Colonic mucosa (tissue), 4 donors: ENCODE measurements around the gene DUSP15. TPM values are rescaled to one million over a fixed set of nuclear protein-coding genes. Genes with fewer than 3 reads are reported as not detected.
"Not testable (repeated sequence)": the region's sequence is repeated elsewhere in the genome, so short reads cannot be mapped to it uniquely, and the experiment has no call there.

ENCODE experiments used
- DNase-seq: peaks from one replicate; pipeline ENCODE4 v3.0.0-alpha.2; 2020
- H3K27ac ChIP-seq: fragments of 200-600 bp; one replicate; pipeline ENCODE4 v1.8.0; 2021
- H3K27me3 ChIP-seq: fragments of 200-600 bp; one replicate; pipeline ENCODE4 v1.8.0; 2021
- H3K36me3 ChIP-seq: fragments of 200-600 bp; one replicate; pipeline ENCODE4 v1.8.0; 2021
- H3K4me1 ChIP-seq: fragments of 200-600 bp; one replicate; pipeline ENCODE4 v1.8.0; 2021; ENCODE audit warnings: mild to moderate bottlenecking
- H3K4me3 ChIP-seq: fragments of 200-600 bp; one replicate; pipeline ENCODE4 v1.8.0; 2021
- H3K9ac ChIP-seq, 2 donors: one replicate each; pipeline ENCODE4 v1.7.0; 2013; ENCODE audit warnings: control low read depth in 2 of 2, low read depth in 2 of 2, low read length in 2 of 2
- H3K9me3 ChIP-seq: fragments of 200-600 bp; one replicate; pipeline ENCODE4 v1.8.0; 2021
- CTCF ChIP-seq: fragments of 200-600 bp; IDR thresholded peaks from one replicate; pipeline ENCODE4 v1.8.0; 2022; ENCODE audit warnings: antibody characterized with exemption, mild to moderate bottlenecking
- intact Hi-C: fragments of 100-400 bp; cut with DNase I; formaldehyde crosslinking; loops from one replicate; pipeline ENCODE4 v1.14.1; 2022
- total RNA-seq, 2 donors: library from RNA; stranded (reverse); fragmentation: NEBNext Ultra II Directional in 1 of 2; extraction: Animal tissue kit (Norgen Biotek cat#: 25700) in 1 of 2; gene quantifications; one replicate each; pipeline ENCODE4 v1.2.1, GENCODE V29; 2021
- donor health status: healthy.
- donor health status: DM: no; HTN: no; CAD: no.
- donor health status: DM: no; HTN: no; CAD: no.

DUSP15 gene
- total RNA-seq, 2 donors from 2014 or later: 0.59 to 0.74 TPM

- Histone ChIP-seq H3K4me3 (no peak overlapping the region), H3K27ac (no peak overlapping the region), H3K36me3 (no peaks in the 10 kb centered on the region), H3K4me1 (no peaks in the 10 kb centered on the region), H3K27me3 (no peaks in the 10 kb centered on the region), H3K9ac (no peak overlapping the region), H3K9me3 (no peaks in the 10 kb centered on the region)
- intact Hi-C loops: no loop called here
- no peak for TF ChIP-seq CTCF
- no peak for DNase-seq
Observed at GRCh38 chr20:31816221-31816620, 54.1 kb downstream of the DUSP15 start.

GRCh38 chr20:31815408-31816188, 54.7 kb downstream of the DUSP15 start:
- Histone ChIP-seq H3K36me3 (no peaks in the 10 kb centered on the region), H3K27ac (no peak overlapping the region), H3K4me3 (no peak overlapping the region), H3K27me3 (no peaks in the 10 kb centered on the region), H3K9ac (no peak overlapping the region), H3K9me3 (no peaks in the 10 kb centered on the region), H3K4me1 (no peaks in the 10 kb centered on the region)
- TF ChIP-seq CTCF: no peak
- no peak for DNase-seq
- intact Hi-C loops: no loop called here

- H3K4me3 ChIP-seq, H3K9ac ChIP-seq, DNase-seq, H3K9me3 ChIP-seq, H3K27me3 ChIP-seq, H3K4me1 ChIP-seq, intact Hi-C loops, H3K36me3 ChIP-seq, H3K27ac ChIP-seq: not testable (repeated sequence)
Observed at GRCh38 chr20:31814142-31814541, 56.2 kb downstream of the DUSP15 start.

GRCh38 chr20:31813611-31814010, 56.7 kb downstream of the DUSP15 start:
- Histone ChIP-seq H3K4me3 (no peak overlapping the region), H3K36me3 (no peaks in the 10 kb centered on the region), H3K27me3 (no peaks in the 10 kb centered on the region), H3K4me1 (no peaks in the 10 kb centered on the region), H3K9ac (no peak overlapping the region), H3K9me3 (no peaks in the 10 kb centered on the region), H3K27ac (no peak overlapping the region)
- intact Hi-C loops: no loop called here
- no peak for TF ChIP-seq CTCF
- no peak for DNase-seq

- no peaks in the 10 kb centered on the region for H3K36me3 ChIP-seq
- H3K9ac ChIP-seq: no peak overlapping the region
- no peaks in the 10 kb centered on the region for H3K4me1 ChIP-seq
- H3K4me3 ChIP-seq: no peak overlapping the region
- intact Hi-C loops: no loop called here
- no peak overlapping the region for H3K27ac ChIP-seq
- TF ChIP-seq CTCF: no peak
- no peaks in the 10 kb centered on the region for H3K27me3 ChIP-seq
- no peaks in the 10 kb centered on the region for H3K9me3 ChIP-seq
- no peak for DNase-seq
Observed at GRCh38 chr20:31811796-31812728, 58.3 kb downstream of the DUSP15 start.
